ENCODE data around the gene SLC17A8. TPM values are rescaled to one million over a fixed set of nuclear protein-coding genes. Genes with fewer than 3 reads are reported as not detected.

The SLC17A8 gene
- polyA plus RNA-seq, 1 donor from 2014 or later, result 0.22 TPM

DNA sequence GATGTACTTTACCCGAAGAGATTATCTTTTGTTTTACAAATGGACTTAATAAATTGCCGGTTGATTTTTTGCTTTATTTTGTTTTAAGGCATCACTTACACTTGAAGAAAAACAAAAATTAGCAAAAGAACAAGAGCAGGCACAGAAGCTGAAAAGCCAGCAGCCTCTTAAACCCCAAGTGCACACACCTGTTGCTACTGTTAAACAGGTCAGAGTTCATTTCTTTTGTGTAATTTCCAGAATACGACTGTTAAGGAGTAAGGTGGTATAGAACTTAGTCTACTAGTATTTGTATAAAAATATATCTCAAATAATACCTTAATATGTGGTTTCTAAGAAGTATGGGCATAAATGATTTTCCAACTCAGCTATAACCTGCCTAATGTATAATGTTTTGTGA, 19.6 kb upstream of the SLC17A8 start:
- H3F3A ChIP-seq (ENCODE audit: insufficient read depth, low read length, poor library complexity, severe bottlenecking), result no peaks in the 10 kb centered on the region
- H3K36me3 ChIP-seq (ENCODE audit: insufficient read depth, low read length), result peaks cover 18% of the 10 kb centered on the region
- no peaks in the 10 kb centered on the region for H3K27me3 ChIP-seq (ENCODE audit: insufficient read depth, low read depth, low read length)
- H3K9ac ChIP-seq (ENCODE audit: low read length), result no peak overlapping the region
- H4K20me1 ChIP-seq (ENCODE audit: insufficient read depth), result no peaks in the 10 kb centered on the region
- H3K9me3 ChIP-seq (ENCODE audit: low read length), result no peaks in the 10 kb centered on the region
- TF ChIP-seq EZH2 (IDR thresholded peaks at IDR 0.05; ENCODE audit: borderline replicate concordance, insufficient read depth, low read length, poor library complexity, severe bottlenecking) (no peak), SMC3 (conservative IDR thresholded peaks at IDR 0.05; ENCODE audit: poor library complexity) (no peak), POLR2AphosphoS5 (IDR thresholded peaks at IDR 0.05) (no peak), CTCF (IDR thresholded peaks at IDR 0.05; ENCODE audit: poor library complexity, severe bottlenecking) (no peak), TAF1 (IDR thresholded peaks at IDR 0.05; ENCODE audit: low read depth) (no peak), RAD21 (conservative IDR thresholded peaks at IDR 0.05) (no peak), EP300 (conservative IDR thresholded peaks at IDR 0.05; ENCODE audit: poor library complexity, severe bottlenecking) (no peak), MXI1 (conservative IDR thresholded peaks at IDR 0.05; ENCODE audit: poor library complexity, severe bottlenecking) (no peak)
- TF ChIP-seq, protein P1, sequence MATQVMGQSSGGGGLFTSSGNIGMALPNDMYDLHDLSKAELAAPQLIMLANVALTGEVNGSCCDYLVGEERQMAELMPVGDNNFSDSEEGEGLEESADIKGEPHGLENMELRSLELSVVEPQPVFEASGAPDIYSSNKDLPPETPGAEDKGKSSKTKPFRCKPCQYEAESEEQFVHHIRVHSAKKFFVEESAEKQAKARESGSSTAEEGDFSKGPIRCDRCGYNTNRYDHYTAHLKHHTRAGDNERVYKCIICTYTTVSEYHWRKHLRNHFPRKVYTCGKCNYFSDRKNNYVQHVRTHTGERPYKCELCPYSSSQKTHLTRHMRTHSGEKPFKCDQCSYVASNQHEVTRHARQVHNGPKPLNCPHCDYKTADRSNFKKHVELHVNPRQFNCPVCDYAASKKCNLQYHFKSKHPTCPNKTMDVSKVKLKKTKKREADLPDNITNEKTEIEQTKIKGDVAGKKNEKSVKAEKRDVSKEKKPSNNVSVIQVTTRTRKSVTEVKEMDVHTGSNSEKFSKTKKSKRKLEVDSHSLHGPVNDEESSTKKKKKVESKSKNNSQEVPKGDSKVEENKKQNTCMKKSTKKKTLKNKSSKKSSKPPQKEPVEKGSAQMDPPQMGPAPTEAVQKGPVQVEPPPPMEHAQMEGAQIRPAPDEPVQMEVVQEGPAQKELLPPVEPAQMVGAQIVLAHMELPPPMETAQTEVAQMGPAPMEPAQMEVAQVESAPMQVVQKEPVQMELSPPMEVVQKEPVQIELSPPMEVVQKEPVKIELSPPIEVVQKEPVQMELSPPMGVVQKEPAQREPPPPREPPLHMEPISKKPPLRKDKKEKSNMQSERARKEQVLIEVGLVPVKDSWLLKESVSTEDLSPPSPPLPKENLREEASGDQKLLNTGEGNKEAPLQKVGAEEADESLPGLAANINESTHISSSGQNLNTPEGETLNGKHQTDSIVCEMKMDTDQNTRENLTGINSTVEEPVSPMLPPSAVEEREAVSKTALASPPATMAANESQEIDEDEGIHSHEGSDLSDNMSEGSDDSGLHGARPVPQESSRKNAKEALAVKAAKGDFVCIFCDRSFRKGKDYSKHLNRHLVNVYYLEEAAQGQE (IDR thresholded peaks at IDR 0.05; ENCODE audit: borderline replicate concordance), result no peak
- no peak overlapping the region for H3K4me3 ChIP-seq (ENCODE audit: low read length)
- H3K4me2 ChIP-seq (ENCODE audit: low read length), result no peak overlapping the region
- H3K9me2 ChIP-seq (ENCODE audit: insufficient read depth, low read length), result no peaks in the 10 kb centered on the region
- H2AFZ ChIP-seq (ENCODE audit: low read depth, low read length), result no peak overlapping the region
- no peak overlapping the region for H3K27ac ChIP-seq (ENCODE audit: low read length)
- H3K79me2 ChIP-seq (replicated peaks; ENCODE audit: insufficient read depth, low read length), result no peaks in the 10 kb centered on the region

GRCh38 chr12:100337727-100338126, 19.1 kb upstream of the SLC17A8 start:
- no peak overlapping the region for H3K4me2 ChIP-seq (ENCODE audit: low read length)
- no peak overlapping the region for H3K4me3 ChIP-seq (ENCODE audit: low read length)
- H3K9ac ChIP-seq (ENCODE audit: low read length), result no peak overlapping the region
- H3K27ac ChIP-seq (ENCODE audit: low read length), result no peak overlapping the region
- H3K9me2 ChIP-seq (ENCODE audit: insufficient read depth, low read length), result no peaks in the 10 kb centered on the region
- TF ChIP-seq EP300 (conservative IDR thresholded peaks at IDR 0.05; ENCODE audit: poor library complexity, severe bottlenecking) (no peak), MXI1 (conservative IDR thresholded peaks at IDR 0.05; ENCODE audit: poor library complexity, severe bottlenecking) (no peak), CTCF (IDR thresholded peaks at IDR 0.05; ENCODE audit: poor library complexity, severe bottlenecking) (no peak), TAF1 (IDR thresholded peaks at IDR 0.05; ENCODE audit: low read depth) (no peak), SMC3 (conservative IDR thresholded peaks at IDR 0.05; ENCODE audit: poor library complexity) (no peak), POLR2AphosphoS5 (IDR thresholded peaks at IDR 0.05) (no peak), EZH2 (IDR thresholded peaks at IDR 0.05; ENCODE audit: borderline replicate concordance, insufficient read depth, low read length, poor library complexity, severe bottlenecking) (no peak), RAD21 (conservative IDR thresholded peaks at IDR 0.05) (no peak)
- TF ChIP-seq, protein P1 (IDR thresholded peaks at IDR 0.05; ENCODE audit: borderline replicate concordance), result no peak
- no peaks in the 10 kb centered on the region for H3F3A ChIP-seq (ENCODE audit: insufficient read depth, low read length, poor library complexity, severe bottlenecking)
- H2AFZ ChIP-seq (ENCODE audit: low read depth, low read length), result no peak overlapping the region
- no peaks in the 10 kb centered on the region for H3K79me2 ChIP-seq (replicated peaks; ENCODE audit: insufficient read depth, low read length)
- peaks cover 18% of the 10 kb centered on the region for H3K36me3 ChIP-seq (ENCODE audit: insufficient read depth, low read length)
- no peaks in the 10 kb centered on the region for H3K27me3 ChIP-seq (ENCODE audit: insufficient read depth, low read depth, low read length)
- no peaks in the 10 kb centered on the region for H4K20me1 ChIP-seq (ENCODE audit: insufficient read depth)
- no peaks in the 10 kb centered on the region for H3K9me3 ChIP-seq (ENCODE audit: low read length)
